Sigmoid colon (tissue), 4 donors: Measurements from ENCODE around the gene LDLRAD3.

Source experiments
- EP300 ChIP-seq, 4 donors: sonication (generic); formaldehyde crosslinking; IDR thresholded peaks; one replicate each; pipeline ENCODE4 v1.6.1; 2017; ENCODE audit warnings: antibody characterized with exemption in 4 of 4
- POLR2A ChIP-seq, 2 donors: fragments of 450-650 bp; IDR thresholded peaks; one replicate each; pipeline ENCODE4 v1.6.1; 2016; ENCODE audit warnings: antibody characterized with exemption in 2 of 2, mild to moderate bottlenecking in 2 of 2, moderate library complexity in 2 of 2
- POLR2AphosphoS5 ChIP-seq, 4 donors: sonication (generic); formaldehyde crosslinking; IDR thresholded peaks; one replicate each; pipeline ENCODE4 v1.6.1; 2017; ENCODE audit warnings: antibody characterized with exemption in 4 of 4
- TF ChIP-seq, protein P1 (sequence below), 4 experiments: fragments of 450-650 bp in 3 of 4; fragments of 200-600 bp in 1 of 4; IDR thresholded peaks; one replicate each; pipeline ENCODE4 v1.5.1; 2016 to 2019; ENCODE audit warnings: antibody characterized with exemption in 4 of 4, mild to moderate bottlenecking in 3 of 4, moderate library complexity in 2 of 4

DNA sequence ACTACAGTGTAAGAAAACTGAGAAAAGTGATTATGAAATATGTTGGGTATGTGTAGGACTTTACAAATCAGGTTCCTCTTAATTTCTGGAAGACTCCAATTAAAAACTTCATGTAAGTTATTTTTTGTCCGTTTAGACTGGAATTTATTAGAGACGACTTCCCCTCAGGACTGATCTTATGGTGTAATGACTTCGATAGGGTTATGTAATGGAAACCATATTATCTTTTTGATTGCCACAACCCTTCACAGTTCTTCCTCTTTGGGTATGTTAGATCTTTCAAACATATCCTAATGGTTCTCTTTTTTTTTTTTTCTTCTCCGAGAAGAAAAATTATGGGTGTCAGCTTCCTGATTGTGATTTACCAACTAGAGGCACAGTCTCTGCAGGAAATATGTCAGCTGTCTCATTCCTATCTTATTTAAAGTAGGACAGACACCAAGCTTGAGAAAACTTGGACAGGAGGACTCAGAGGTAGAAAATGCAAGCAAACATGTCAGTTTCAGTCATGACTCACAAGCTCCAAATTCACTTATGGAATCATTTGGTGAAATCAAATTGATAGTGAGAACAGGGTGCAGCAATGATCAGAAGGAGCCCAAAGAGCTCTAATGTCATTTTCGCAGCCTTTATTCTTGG lies 11.1 kb upstream of the LDLRAD3 start:
- no peak for TF ChIP-seq POLR2A (IDR thresholded peaks at IDR 0.05)
- TF ChIP-seq, protein P1, sequence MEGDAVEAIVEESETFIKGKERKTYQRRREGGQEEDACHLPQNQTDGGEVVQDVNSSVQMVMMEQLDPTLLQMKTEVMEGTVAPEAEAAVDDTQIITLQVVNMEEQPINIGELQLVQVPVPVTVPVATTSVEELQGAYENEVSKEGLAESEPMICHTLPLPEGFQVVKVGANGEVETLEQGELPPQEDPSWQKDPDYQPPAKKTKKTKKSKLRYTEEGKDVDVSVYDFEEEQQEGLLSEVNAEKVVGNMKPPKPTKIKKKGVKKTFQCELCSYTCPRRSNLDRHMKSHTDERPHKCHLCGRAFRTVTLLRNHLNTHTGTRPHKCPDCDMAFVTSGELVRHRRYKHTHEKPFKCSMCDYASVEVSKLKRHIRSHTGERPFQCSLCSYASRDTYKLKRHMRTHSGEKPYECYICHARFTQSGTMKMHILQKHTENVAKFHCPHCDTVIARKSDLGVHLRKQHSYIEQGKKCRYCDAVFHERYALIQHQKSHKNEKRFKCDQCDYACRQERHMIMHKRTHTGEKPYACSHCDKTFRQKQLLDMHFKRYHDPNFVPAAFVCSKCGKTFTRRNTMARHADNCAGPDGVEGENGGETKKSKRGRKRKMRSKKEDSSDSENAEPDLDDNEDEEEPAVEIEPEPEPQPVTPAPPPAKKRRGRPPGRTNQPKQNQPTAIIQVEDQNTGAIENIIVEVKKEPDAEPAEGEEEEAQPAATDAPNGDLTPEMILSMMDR (IDR thresholded peaks at IDR 0.05) = no peak
- TF ChIP-seq POLR2AphosphoS5 (IDR thresholded peaks at IDR 0.05) = no peak
- TF ChIP-seq EP300 (IDR thresholded peaks at IDR 0.05) = no peak
